ENCODE data around the gene ZRANB1.

The ZRANB1 gene

GRCh38 chr10:125004571-125005311 is 62.8 kb downstream of the ZRANB1 start:
- DNase-seq (ENCODE audit: low read depth, low spot score) = no peak

GRCh38 chr10:125005312-125006187 is 63.6 kb downstream of the ZRANB1 start:
- no peak for DNase-seq (ENCODE audit: low read depth, low spot score)

GRCh38 chr10:125006188-125006680 is 64.3 kb downstream of the ZRANB1 start:
- DNase-seq (ENCODE audit: low read depth, low spot score) = no peak

GRCh38 chr10:125006921-125007426 is 65.1 kb downstream of the ZRANB1 start:
- DNase-seq (ENCODE audit: low read depth, low spot score) = no peak

- DNase-seq (ENCODE audit: low read depth, low spot score) = no peak
Measured at GRCh38 chr10:125007436-125007835, 65.5 kb downstream of the ZRANB1 start.

GRCh38 chr10:125008689-125009638 is 67.0 kb downstream of the ZRANB1 start:
- no peak for DNase-seq (ENCODE audit: low read depth, low spot score)

- no peak for DNase-seq (ENCODE audit: low read depth, low spot score)
Measured at GRCh38 chr10:125009661-125010161, 67.8 kb downstream of the ZRANB1 start.

- DNase-seq (ENCODE audit: low read depth, low spot score) = no peak
Measured at GRCh38 chr10:125010362-125010761, 68.4 kb downstream of the ZRANB1 start.

- no peak for DNase-seq (ENCODE audit: low read depth, low spot score)
Measured at GRCh38 chr10:125011171-125011925, 69.4 kb downstream of the ZRANB1 start.

- DNase-seq (ENCODE audit: low read depth, low spot score) = no peak
Measured at GRCh38 chr10:125011926-125012705, 70.2 kb downstream of the ZRANB1 start.

GRCh38 chr10:125012851-125013528 is 71.1 kb downstream of the ZRANB1 start:
- DNase-seq (ENCODE audit: low read depth, low spot score) = no peak

GRCh38 chr10:125013529-125013872 is 71.6 kb downstream of the ZRANB1 start:
- no peak for DNase-seq (ENCODE audit: low read depth, low spot score)

- DNase-seq (ENCODE audit: low read depth, low spot score) = no peak
Measured at GRCh38 chr10:125014086-125014830, 72.3 kb downstream of the ZRANB1 start.

GRCh38 chr10:125014836-125015355 is 73.0 kb downstream of the ZRANB1 start:
- no peak for DNase-seq (ENCODE audit: low read depth, low spot score)

GRCh38 chr10:125015356-125015944 is 73.5 kb downstream of the ZRANB1 start:
- no peak for DNase-seq (ENCODE audit: low read depth, low spot score)

GRCh38 chr10:125016123-125016522 is 74.2 kb downstream of the ZRANB1 start:
- DNase-seq (ENCODE audit: low read depth, low spot score) = no peak

- no peak for DNase-seq (ENCODE audit: low read depth, low spot score)
Measured at GRCh38 chr10:125016611-125017202, 74.8 kb downstream of the ZRANB1 start.

Data from activated naive CD8-positive, alpha-beta T cell treated with anti-CD3 and anti-CD28 coated beads, Interleukin-2, amount 50 U/mL, for 16 hours (primary cell).